K562 (cell line): ENCODE data around the gene SRPX. TPM values are rescaled to one million over a fixed set of nuclear protein-coding genes. Genes with fewer than 3 reads are reported as not detected.

ENCODE experiments used
- ATAC-seq: fragments of 200-7000 bp; cut with Tn5 transposase; 3 replicates; pipeline ENCODE4 v1.9.1; 2020; ENCODE audit warnings: moderate library complexity
- BruUV-seq: library from RNA; stranded (reverse); fragments of 400-500 nt; replicated peaks from 2 replicates; lab custom pipeline; 2021; lab: Mats Ljungman, UMichigan
- CTCF ChIA-PET: fragments of 300-600 bp; formaldehyde crosslinking; extraction: SDS; loops from one replicate; lab custom pipeline; 2021; ENCODE audit warnings: low intra/inter-chr PET ratio; lab: Yijun Ruan, JAX
- POLR2A ChIA-PET: fragments of 300-600, 350-650 bp; sonication (Branson Sonifier 250); formaldehyde crosslinking; extraction: SDS; loops from one replicate; lab custom pipeline; 2021; ENCODE audit warnings: antibody characterized with exemption, inconsistent platforms; lab: Yijun Ruan, JAX
- DNase-seq, 4 experiments: peaks; one replicate each; pipeline versions ENCODE4 v3.0.0 to v3.0.0-alpha.2; 2011 to 2018; ENCODE audit warnings: low spot score in 3 of 4, mixed read lengths in 3 of 4; ENCODE audit errors: extremely low read depth in 1 of 4
- FAIRE-seq: peaks from 2 replicates; lab custom pipeline; 2011; peaks lifted over from hg19 to GRCh38; lab: Jason Lieb, UNC
- H2AFZ ChIP-seq: 2 replicates; pipeline ENCODE4 v1.6.0; 2011; ENCODE audit warnings: low read depth, low read length, control low read depth, inconsistent platforms
- H3K27ac ChIP-seq: fragments of 200-600 bp; 3 replicates; pipeline ENCODE4 v1.8.0; 2011; ENCODE audit warnings: low read depth, mild to moderate bottlenecking, control low read depth, inconsistent platforms, low read length, moderate library complexity, mixed read lengths; ENCODE audit errors: extremely low read depth
- H3K27me3 ChIP-seq, 2 experiments: fragments of 300-600 bp in 1 of 2; 2 replicates in 1 of 2; 3 replicates in 1 of 2; pipeline versions ENCODE4 v1.6.0 to v1.8.0; 2011; ENCODE audit warnings: inconsistent platforms in 2 of 2, low read length in 2 of 2, mild to moderate bottlenecking in 1 of 2, mixed read lengths in 1 of 2, moderate library complexity in 1 of 2; ENCODE audit not compliant: control insufficient read depth in 2 of 2, insufficient read depth in 2 of 2
- H3K36me3 ChIP-seq: fragments of 300-600 bp; 3 replicates; pipeline ENCODE4 v1.8.0; 2011; ENCODE audit warnings: mild to moderate bottlenecking, low read length, inconsistent platforms; ENCODE audit not compliant: control insufficient read depth, insufficient read depth
- H3K4me1 ChIP-seq, 2 experiments: fragments of 200-600 bp in 1 of 2; replicated peaks in 1 of 2; 2 replicates in 1 of 2; 3 replicates in 1 of 2; pipeline versions ENCODE4 v1.5.1 to v1.8.0; 2011; ENCODE audit warnings: inconsistent platforms in 2 of 2, low read length in 2 of 2, mild to moderate bottlenecking in 1 of 2, mixed read lengths in 1 of 2, moderate library complexity in 1 of 2; ENCODE audit not compliant: control insufficient read depth in 2 of 2, insufficient read depth in 2 of 2
- H3K4me2 ChIP-seq: 2 replicates; pipeline ENCODE4 v1.6.1; 2011; ENCODE audit warnings: low read length, control low read depth, inconsistent platforms, mixed read lengths; ENCODE audit not compliant: insufficient read depth
- H3K4me3 ChIP-seq: fragments of 200-600 bp; sonication (generic), shearing (Covaris generic); 2 replicates; pipeline ENCODE4 v1.5.1; 2016; ENCODE audit warnings: control low read depth, inconsistent platforms
- H3K79me2 ChIP-seq: fragments of 200-600 bp; 3 replicates; pipeline ENCODE4 v1.8.0; 2011; ENCODE audit warnings: low read length, inconsistent platforms; ENCODE audit not compliant: control insufficient read depth, insufficient read depth
- H3K9ac ChIP-seq, 2 experiments: 2 replicates each; pipeline versions ENCODE4 v1.6.0 to v1.6.1; 2011; ENCODE audit warnings: low read depth in 2 of 2, low read length in 2 of 2, control low read depth in 1 of 2, inconsistent platforms in 1 of 2, mild to moderate bottlenecking in 1 of 2, mixed read lengths in 1 of 2; ENCODE audit not compliant: insufficient read depth in 1 of 2
- H3K9me1 ChIP-seq: one replicate; pipeline ENCODE4 v1.6.0; 2011; ENCODE audit warnings: inconsistent platforms, mild to moderate bottlenecking, low read length, moderate library complexity; ENCODE audit not compliant: control insufficient read depth, insufficient read depth
- H3K9me3 ChIP-seq: replicated peaks from 2 replicates; pipeline ENCODE4 v1.5.1; 2011; ENCODE audit warnings: low read depth, low read length, inconsistent platforms; ENCODE audit not compliant: control insufficient read depth, insufficient read depth
- H4K20me1 ChIP-seq: replicated peaks from 2 replicates; pipeline ENCODE4 v1.6.1; 2011; ENCODE audit warnings: low read length, inconsistent platforms, mixed read lengths; ENCODE audit not compliant: control insufficient read depth, insufficient read depth
- HNRNPL ChIP-seq: fragments of 200-400 bp; formaldehyde crosslinking; IDR thresholded peaks from 2 replicates; pipeline ENCODE4 v1.6.1; 2017; ENCODE audit warnings: low read depth, mild to moderate bottlenecking, low read length
- JUNB ChIP-seq: fragments of 450-650 bp; formaldehyde crosslinking; conservative IDR thresholded peaks from 2 replicates; pipeline ENCODE4 v1.4.0; 2020; ENCODE audit warnings: mild to moderate bottlenecking
- SMARCC2 ChIP-seq: fragments of 450-650 bp; IDR thresholded peaks from 2 replicates; pipeline ENCODE4 v1.6.1; 2017; ENCODE audit warnings: antibody characterized with exemption, moderate library complexity, mild to moderate bottlenecking, low read depth
- TRIM24 ChIP-seq, 2 experiments: fragments of 450-650 bp; IDR thresholded peaks; 2 replicates each; pipeline ENCODE4 v1.6.1; 2016
- WGBS: fragments of 100-300 bp; shearing (Covaris generic); methylation state at CpG from one replicate; pipeline ENCODE4 v1.1.6; 2016; ENCODE audit warnings: low coverage, mixed read lengths; ENCODE audit not compliant: insufficient coverage; ENCODE audit errors: missing lambda C conversion rate; 5-methylcytosine and 5-hydroxymethylcytosine counted together
- in situ Hi-C: fragments of 300-500 bp; cut with MboI; formaldehyde crosslinking; loops from 4 replicates; pipeline ENCODE4 v1.15.0; 2018; ENCODE audit warnings: inconsistent platforms, mixed read lengths
- intact Hi-C: fragments of 100-400 bp; cut with micrococcal nuclease; formaldehyde crosslinking; loops from 2 replicates; pipeline ENCODE4 v1.14.2; 2022
- polyA plus RNA-seq, 8 experiments: library from polyadenylated mRNA; depleted of rRNA in 4 of 8; stranded (reverse) in 5 of 8; unstranded in 3 of 8; fragments of >200 nt; fragmentation: Nextera tagmentation in 2 of 8; fragmentation: Illumina TruSeq in 1 of 8; extraction: Ambion mirVana in 2 of 8; extraction: Trizol in 1 of 8; gene quantifications; 2 replicates each; pipeline versions ENCODE4 v1.2.1 to v1.2.3, GENCODE V29; 2011 to 2014; ENCODE audit warnings: inconsistent platforms in 1 of 8, missing spikeins in 1 of 8
- total RNA-seq, 7 experiments: library from RNA; depleted of rRNA in 6 of 7; stranded (reverse); fragments of >200 nt in 6 of 7; fragmentation: Illumina TruSeq in 2 of 7; extraction: Trizol in 2 of 7; gene quantifications; 2 replicates each; pipeline versions ENCODE4 v1.2.1 to v1.2.3, GENCODE V29; 2011 to 2021; ENCODE audit warnings: low replicate concordance in 1 of 7

Gene SRPX
- total and polyA plus RNA-seq, 9 of the 15 experiments (the other 6 are each of a cell fraction or from before 2014, with no cell fraction given), result 0.11 to 0.77 (median 0.38) TPM; not detected in 2

DNA sequence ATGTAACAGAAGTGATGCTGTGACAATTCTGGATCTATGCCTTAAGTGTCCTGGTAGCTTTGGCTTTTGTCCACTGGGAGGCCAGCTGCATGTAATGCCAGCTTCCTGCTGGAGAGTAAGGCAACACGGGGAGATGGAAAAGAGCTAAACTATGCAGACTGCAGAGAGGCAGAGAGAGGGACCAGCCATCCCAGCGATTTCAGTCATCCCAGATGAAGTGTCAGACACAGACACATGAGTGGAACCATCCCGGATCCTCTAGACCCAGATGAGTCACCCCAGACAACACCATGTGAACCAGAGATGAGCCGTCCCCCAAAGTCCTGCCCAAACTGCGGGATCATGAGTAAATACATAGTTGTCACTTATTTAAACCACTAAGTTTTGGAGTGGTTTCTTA is 14.6 kb downstream of the SRPX start (continued):
- TF ChIP-seq SMARCC2 (no peak), JUNB (CRISPR knock-in tag) (no peak)

DNA sequence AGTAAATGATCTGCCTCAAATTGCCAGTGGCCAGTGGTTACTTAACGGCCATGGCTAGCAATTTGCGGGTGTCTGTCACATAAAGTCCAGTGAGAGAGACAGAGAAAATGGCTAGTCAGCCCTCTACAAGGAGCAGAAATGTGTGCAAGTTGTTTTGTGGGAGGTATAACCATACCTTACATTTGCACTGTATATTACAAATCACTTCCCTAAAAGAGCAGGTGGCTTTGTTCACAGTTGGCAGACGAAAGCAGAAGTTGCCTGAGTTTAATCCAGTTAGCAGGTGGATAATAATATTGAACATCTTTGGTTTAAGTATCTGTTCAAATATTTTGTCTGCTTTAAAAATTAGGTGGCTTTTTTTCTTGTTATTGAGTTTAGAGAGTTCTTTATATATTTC is 15.6 kb downstream of the SRPX start:
- BruUV-seq, result no TSS peak
- Histone ChIP-seq H3K9me3 (no peaks in the 10 kb centered on the region), H3K27me3 (no peaks in the 10 kb centered on the region; a peak in 1 of 5 replicates), H3K36me3 (no peaks in the 10 kb centered on the region), H2AFZ (no peak overlapping the region), H3K4me2 (no peak overlapping the region), H3K4me3 (no peak overlapping the region), H3K9ac (no peak overlapping the region), H4K20me1 (no peaks in the 10 kb centered on the region), H3K79me2 (no peaks in the 10 kb centered on the region), H3K9me1 (no peaks in the 10 kb centered on the region), H3K27ac (no peak overlapping the region), H3K4me1 (no peaks in the 10 kb centered on the region)
- ATAC-seq (no peak), FAIRE-seq (no peak), DNase-seq (no peak)
- no peak for TF ChIP-seq HNRNPL
- TF ChIP-seq TRIM24 (IDR thresholded peaks at IDR 0.05), result 0 out of 4 replicates have a peak, but pooled peaks of 1 of the 2 experiments have one; percentile 0
- POLR2A ChIA-PET, result interaction anchor here (0.6 kb wide), 1 partner anchor 297 kb away, joined by 3 read pairs; no protein-coding TSS in a partner anchor
- CTCF ChIA-PET, result no interaction called here
- 0% methylated on average over 3 of the region's 3 CpGs for WGBS
- intact Hi-C loops, result no loop called here
- in situ Hi-C loops, result no loop called here
